Fibroblast of pulmonary artery (primary cell): ENCODE data around the gene SPATC1L.

Source experiments
- DNase-seq: peaks from one replicate; pipeline ENCODE4 v3.0.0-alpha.2; 2010; ENCODE audit warnings: low read depth
- H3K4me3 ChIP-seq: replicated peaks from 2 replicates; pipeline ENCODE4 v1.5.1; 2011; ENCODE audit warnings: low read depth, mild to moderate bottlenecking, control low read depth, low read length, moderate library complexity
- CTCF ChIP-seq: IDR thresholded peaks from 2 replicates; pipeline ENCODE4 v1.5.1; 2011; ENCODE audit warnings: mild to moderate bottlenecking, control low read depth, low read length, inconsistent platforms; ENCODE audit errors: missing control alignments

The SPATC1L gene

GRCh38 chr21:46213620-46214286 lies 29.5 kb upstream of the SPATC1L start:
- DNase-seq: no peak
- no peak overlapping the region for H3K4me3 ChIP-seq
- TF ChIP-seq CTCF: no peak

GRCh38 chr21:46212721-46213484 lies 28.6 kb upstream of the SPATC1L start:
- TF ChIP-seq CTCF: no peak
- no peak overlapping the region for H3K4me3 ChIP-seq
- no peak for DNase-seq

- DNase-seq: no peak
- no peak for TF ChIP-seq CTCF
- H3K4me3 ChIP-seq: no peak overlapping the region
Observed at GRCh38 chr21:46211786-46212720, 27.8 kb upstream of the SPATC1L start.

GRCh38 chr21:46211376-46211775 lies 27.1 kb upstream of the SPATC1L start:
- H3K4me3 ChIP-seq: no peak overlapping the region
- TF ChIP-seq CTCF: no peak
- no peak for DNase-seq

- no peak for TF ChIP-seq CTCF
- H3K4me3 ChIP-seq: no peak overlapping the region
Observed at GRCh38 chr21:46210378-46211136, 26.3 kb upstream of the SPATC1L start.

More at GRCh38 chr21:46210378-46211136, 26.3 kb upstream of the SPATC1L start:
- DNase-seq: no peak
